Activated CD4-positive, alpha-beta T cell treated with anti-CD3 and anti-CD28 coated beads for 48 hours (primary cell): ENCODE results near the gene CUBN.
"Not testable (repeated sequence)": the region's sequence is repeated elsewhere in the genome, so short reads cannot be mapped to it uniquely, and the experiment has no call there.

Experiments
- DNase-seq: peaks from one replicate; pipeline ENCODE4 v3.0.0-alpha.2; 2020

The CUBN gene

DNA sequence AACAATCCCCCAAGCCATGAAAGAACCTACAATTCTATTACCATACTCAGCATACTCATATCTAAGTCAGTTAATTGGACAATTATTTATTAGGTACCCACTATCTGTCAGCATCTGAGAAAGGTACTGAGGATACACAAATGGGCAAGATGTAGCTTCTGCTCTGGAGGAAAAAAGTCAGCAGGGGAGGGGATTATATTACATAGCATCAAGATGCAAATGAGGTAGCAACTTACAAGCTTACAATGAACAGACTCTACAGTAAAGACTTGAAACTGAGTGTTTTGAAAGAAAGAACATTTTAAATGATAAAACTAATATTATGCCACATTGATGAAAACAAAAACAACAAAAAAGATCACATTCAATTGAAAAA, 10.8 kb upstream of the CUBN start:
- no peak for DNase-seq

DNA sequence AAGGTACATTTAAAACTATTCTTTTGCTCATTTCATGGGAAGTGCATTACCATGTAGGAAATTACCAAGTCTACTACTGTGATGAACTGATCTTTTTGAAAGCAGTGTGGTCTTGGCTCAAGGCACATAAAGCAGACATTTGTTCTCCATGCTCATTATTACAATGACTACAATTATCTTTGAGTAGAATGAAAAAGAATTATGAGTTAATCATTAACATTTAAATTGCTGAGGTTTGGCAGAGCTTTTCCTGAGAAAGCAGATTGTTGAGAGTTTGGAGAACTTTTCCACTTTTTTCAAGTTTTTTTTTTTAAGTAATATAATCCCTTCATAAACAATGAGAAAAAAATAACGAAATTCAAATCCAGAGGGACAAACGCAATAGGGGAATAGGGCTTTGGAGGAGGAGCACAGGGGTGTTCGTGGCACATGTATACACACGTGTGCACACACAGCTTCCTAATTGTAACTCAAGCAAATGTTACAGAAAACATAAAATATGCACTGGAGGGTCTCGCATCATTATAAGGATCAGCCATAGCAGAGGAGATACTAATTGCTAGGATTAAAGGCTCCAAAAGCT, 8.9 kb upstream of the CUBN start:
- DNase-seq = no peak

DNA sequence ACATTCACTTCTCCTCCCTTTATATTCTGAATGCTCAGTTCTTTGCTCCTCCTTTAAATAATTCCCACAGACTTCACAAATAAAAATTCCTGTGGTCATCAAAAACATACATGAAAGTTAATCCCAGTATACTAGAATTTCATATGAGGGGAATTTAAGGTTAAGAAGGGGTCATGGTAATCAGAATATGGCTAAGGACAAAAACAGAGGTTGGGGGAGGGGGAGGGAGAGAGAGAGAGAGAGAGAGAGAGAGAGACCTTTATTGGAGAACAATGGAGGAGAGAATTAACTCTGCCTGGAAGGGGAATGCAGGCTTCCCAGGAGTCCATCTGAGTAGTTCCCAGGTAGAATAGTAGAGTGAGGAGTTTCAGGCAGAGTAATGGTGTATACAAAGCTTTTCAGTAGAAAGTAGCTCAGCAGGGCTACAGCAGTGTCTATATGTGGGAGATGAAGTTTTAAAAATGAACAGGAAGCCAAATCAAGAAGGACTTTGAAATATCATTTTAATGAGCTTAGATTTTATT, 5.2 kb upstream of the CUBN start:
- DNase-seq = no peak

DNA sequence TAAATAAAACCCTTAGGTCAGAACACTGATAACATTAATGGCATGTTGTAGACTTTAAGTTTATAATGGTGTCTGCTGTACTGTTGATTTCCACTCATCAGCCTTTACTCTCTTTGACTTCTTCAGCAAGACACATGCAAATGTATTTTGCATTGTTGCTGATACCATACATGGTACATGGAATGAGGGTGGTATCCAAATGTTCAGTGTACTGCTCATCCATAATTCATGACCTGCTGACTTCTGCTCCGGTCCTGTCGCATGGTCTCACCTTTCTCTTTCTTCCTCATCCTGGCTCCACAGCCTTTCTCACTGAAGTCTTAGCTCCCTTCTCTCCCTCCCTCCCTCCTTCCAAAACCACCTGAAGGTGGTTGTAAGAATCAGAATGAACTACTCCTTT, 4.7 kb upstream of the CUBN start:
- no peak for DNase-seq

DNA sequence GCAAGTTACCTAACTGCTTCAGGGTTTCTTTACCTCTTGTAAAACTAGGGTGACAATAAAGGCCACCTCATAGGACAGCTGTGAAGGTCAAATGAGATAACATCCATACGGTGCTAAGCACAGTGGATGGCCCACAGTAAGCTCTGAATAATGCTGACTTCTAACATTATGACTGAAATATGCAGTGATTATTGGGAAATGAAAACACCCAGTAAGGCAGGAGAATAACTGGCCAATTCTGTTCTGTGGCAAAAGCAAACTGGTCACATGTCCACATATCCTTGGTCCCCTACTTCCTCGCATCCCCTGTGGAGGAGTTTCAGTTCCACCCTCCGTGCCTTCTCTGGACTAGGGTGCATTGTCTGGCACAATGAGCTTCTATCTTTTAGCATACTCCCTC, 1.4 kb downstream of the CUBN start:
- DNase-seq = no peak

DNA sequence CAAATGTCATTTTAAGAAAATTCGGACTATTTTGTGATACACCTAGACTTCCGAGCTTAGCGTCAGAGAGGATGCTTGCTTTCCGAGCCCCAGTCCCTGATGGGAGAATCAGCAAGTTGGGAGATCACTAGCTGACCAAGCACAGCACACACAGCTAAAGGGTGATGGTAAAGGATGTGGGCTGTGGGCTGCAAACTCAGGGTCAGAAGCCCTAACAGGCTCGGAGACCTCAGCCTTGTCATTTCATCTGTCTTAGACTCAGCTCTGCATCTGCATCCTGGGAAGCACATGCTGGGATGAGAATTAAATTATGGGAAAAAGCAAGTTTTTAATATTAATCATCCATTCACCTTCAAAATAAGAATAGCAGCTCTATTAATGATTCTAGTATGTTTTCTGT, 3.3 kb downstream of the CUBN start:
- no peak for DNase-seq

DNA sequence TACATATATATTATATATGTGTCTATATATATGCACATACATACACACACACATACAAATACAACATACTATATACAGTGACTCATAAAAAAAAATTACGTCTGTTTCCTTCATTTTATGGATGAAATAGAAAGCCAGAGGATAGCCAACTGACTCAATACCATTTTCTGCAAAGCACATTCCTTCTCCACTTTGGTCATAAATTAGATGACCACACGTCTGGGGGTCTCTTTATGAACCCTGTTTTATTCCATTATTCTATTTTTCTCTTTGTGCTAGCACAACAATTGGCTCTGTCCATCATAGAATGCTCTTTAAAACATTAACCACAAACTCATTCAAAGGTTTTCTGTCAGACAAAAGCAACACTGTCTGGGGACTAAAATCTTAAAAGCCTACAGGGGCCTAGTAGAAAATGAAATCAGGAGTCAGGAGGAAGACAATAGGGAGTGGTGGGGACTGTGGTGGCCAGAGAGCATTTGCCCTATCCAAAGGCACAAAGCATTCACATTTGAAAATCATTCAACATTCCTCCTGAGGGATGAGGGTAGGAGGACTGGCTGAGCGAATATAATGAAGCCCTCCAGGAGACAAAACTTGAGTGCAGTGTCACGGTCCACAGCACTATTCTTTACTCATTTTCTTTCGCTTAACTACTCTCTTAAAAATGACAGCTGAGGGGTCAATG, 4.3 kb downstream of the CUBN start:
- DNase-seq = no peak

DNA sequence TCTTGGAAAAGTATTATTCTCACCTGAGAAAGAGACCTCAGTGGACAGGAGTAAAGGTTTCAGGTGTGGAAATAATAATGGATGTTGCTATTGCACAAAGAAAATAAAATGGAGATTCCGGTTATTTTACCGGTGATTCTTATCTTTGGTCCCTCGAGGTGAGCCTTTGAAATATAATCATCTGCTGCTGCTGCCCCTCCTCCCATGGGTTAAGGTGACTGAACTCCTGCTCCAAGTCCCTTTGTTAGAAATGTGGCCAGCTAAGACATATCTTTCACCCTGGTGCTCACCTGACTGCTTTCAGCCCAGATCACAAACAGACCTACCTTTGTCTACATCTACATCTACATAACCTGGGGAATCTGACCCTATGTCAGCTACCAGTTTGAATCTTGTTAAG, 5.7 kb downstream of the CUBN start:
- DNase-seq = no peak

DNA sequence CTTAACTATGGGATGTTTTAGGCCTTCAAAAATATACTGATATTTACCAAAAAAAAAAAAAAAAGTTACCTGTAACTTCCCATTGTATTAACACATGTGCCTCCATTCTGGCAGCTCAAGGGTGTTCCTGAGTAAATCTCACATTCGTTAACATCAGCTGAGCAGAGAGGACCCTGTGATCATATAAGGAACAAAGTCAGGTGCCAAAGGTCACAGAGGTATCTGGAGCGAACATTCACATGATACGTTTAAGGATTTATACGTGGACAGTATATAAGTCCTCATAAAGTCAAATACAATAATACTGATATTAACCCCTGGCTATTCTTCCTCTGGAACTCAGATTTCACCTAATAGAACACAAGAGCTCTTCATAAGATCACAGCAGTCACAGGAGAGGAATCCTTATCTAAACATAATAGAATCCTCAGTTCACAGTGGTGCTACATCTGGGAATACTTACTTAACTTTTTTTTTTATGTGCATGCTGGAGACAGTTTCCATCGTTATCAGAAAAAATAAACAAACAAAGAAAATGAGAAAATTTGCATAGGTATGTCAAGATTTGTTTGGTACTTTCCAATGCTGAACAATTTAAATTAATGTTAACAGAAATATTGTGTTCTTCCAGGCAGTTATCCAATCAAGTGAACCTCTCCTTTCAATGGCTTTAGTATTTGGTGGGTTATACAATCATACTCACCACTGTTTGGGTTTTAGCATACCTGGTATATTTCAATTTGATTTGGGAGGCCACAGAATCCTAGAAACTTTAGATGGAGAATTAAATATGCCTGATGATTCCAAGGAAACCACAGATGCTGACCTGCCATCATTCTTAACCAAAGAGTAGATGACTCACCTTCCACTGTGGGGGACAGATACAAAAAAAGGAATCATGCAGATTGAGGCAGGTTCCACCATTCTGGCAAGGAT, 6.6 kb downstream of the CUBN start:
- DNase-seq = no peak

DNA sequence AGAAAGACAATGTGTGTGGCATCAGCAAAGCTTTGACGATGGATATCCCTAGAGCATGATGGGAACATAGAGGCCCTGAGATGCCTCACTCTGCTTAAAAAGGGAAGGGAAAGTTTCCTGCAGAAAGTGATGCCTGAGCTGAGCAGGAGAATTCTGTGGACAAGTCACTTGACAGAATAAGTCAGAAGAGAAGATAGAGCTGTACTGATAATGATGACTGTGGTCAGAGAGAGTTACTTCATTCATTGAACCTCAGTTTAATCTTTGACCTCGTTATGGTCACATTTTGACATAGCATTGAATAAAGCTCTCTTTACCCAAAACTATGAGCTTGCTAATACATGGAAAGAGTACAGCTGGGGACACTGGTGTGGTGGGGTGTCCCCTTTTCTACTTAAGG, 7.6 kb downstream of the CUBN start:
- DNase-seq = no peak

DNA sequence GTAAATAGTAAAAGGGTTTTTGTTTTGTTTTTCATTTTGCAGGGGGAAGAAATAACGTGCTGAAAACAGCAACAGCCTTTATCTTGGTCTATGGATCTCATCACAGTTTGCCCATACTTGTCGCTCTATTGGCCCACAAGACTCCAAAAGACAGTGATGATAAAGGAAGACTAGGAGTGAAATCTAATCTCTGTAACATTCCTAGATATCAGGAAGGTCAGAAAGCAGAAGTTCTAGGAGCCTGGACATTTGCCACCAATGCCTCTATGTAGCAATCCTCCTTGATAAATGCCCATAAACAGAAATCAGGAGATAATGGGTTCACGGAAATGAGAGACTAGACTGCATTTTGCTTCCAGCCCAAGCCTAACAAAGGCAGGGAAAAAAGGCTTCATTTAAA, 8.9 kb downstream of the CUBN start:
- DNase-seq = no peak

DNA sequence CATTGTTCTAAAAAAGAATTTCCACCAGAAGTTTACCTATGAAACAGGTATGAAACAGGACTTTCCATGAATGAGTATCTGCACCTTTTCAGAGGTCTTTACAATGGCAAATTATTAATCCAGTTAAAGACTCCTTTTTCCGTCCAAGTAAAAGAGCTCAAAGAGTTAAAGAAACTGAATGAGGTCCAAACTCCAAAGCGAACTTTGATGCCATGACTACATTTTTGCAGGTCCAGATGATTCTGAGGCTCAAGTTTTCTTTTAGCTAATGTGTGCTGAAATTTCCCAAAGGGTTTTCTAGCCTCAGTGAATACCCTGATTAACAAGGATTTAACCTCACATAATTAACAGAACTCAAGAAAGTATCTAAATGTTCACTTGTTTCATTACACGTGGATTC, 9.8 kb downstream of the CUBN start:
- DNase-seq = no peak

DNA sequence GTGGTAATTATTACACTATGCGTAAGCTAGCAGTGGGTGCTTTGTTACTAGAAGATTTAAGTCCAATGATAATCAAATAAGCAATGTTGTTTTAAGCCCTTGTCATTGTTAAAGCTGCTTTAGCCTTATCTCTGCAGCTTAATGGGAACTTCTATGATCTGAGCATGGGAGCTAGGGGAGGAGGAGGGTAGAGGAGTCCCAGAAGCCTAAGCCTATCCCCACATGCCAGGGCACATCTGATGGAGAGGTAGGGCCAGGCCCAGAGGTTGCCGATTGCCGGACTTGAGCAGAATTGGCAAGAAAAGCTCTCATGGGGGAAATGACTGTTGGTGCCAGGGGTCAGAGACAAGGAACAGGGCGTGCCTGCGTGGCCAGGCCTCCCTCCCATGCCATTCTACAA, 13.4 kb downstream of the CUBN start:
- no peak for DNase-seq

DNA sequence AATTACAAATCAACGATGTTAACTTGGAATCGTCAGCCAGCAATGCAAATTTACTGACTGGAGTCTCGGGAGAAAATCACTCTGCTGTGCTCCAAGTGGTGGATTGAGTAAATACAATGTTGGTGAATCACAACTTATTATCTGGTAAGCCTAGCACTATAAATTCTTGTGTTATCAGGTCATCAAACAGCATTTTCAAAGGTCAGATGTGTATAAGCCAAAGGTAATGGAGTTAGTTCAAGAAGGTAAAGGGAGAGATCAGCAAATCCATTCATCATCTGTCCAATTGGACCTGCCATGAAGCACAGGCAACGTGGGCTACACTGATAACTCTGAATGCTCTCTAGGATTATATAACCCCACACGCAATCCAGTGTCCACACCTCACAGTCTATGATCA, 13.9 kb downstream of the CUBN start:
- DNase-seq = no peak

DNA sequence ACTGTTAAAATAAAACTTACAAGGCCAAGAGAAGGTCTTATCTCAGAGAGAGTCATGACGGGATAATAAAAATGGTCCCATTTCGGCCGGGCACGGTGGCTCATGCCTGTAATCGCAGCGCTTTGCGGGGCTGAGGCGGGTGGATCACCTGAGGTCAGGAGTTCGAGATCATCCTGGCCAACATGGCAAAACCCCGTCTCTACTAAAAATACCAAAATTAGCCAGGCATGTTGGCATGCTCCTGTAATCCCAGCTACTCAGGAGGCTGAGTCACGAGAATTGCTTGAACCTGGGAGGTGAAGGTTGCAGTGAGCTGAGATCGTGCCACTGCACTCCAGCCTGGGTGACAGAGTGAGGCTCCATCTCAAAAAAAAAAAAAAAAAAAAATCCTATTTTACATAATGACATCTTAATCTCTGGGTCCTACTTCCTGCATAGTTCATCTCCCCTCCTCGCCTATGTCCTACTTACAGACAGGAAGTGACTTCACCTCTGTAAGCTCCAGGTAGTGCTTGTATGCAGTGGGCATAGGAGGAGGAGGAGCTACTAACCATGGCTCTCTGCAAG, 14.7 kb downstream of the CUBN start:
- DNase-seq = not testable (repeated sequence)

DNA sequence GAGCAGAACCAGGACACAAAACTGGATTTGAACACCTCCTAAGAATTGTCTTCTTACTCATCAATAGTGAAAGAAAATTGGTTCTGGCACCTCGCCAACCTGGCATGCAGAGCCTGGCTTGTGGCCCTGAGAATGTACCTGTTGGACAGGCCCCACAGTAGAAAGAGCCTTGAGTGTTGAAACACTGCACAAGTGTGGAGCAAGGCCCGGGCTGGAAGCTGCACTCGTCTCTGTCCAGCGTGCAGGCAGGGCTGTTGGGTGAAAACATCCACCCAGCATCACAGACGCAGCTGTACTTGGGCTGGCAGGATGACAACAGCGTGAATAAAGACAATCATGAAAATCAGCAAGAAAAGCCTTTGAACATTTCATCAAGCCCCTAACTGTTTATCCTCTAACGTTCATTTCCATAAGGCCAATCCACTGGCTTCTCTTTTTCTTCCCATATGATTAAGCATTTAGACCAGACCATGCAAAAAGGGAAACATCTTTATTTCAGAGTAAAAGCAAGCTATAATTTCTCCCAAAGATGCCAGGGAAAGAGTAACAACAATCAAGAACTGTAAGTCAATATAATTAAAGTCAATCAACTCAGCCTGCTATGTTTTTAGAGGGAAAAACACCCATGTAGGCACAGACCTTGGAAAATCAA, 15.6 kb downstream of the CUBN start:
- peak; percentile 31 for DNase-seq

DNA sequence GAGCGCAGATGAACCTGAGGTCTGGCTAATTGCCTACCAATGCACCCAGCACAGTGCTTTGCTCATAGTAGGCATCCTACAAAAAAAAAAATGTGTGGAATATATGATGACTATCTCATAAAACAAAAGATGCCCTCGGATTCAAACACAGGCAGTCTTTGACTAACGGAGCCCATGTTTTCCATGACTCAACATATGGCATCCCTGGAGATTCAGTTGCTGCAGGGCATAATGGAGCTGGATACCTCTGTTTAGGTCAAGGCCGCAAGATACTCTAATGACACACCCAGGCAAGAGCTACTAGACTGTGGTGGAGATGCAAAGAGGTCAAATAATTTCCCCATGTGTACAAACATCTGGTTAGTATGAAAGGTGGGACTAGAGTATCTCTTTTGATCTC, 16.3 kb downstream of the CUBN start:
- DNase-seq = no peak

DNA sequence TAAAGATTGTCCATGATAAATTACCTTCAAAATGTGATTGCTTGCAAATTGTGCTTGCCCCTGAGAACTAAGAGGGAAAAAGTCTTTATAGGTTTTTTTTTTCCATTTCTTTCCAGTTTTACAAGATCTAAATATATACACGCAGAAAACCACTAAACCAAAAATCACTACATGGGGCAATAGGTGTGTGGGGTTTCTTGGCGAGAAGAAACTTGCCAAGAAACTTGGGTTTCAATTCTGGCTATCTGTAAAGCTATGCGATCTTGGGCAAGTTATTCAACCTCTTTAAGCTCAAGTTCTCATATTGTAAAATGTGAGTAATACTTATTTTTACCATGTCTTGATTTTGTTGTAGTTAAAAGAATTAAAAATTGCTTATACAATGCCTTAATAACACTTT, 17.0 kb downstream of the CUBN start:
- no peak for DNase-seq

DNA sequence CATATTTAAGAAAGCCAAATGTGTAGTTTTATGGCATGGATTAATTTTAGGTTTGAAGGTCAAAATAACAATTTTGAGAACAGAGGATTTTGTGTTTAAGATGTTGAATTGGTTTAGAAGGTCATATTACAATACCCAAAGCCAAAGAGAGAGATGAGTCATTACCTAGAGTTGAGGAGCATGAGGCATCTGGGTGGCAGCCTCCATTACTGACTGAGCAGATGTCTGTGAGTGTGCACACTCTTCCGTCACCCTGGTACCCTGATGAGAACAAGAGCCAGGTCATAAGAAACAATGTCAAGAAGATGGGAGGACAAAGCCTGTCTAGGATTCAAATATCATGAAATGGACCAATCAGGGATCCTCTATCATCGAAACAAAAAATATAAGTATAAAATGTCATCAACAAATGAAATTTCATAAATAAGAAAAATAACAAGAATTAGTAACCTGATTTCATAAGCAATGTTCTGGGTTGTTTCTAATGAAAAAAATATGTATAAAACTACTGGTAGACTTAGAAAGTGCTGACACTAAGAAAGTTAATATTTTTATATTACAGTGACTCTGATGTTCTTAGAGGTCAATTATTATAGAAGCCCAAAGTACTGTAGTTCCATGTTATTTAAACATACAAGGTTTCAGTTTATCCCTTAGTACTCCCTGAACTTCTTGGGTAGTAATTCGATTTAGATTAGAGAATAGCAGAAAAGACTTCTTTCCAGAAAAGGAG, 20.0 kb downstream of the CUBN start:
- DNase-seq = peak; percentile 15

DNA sequence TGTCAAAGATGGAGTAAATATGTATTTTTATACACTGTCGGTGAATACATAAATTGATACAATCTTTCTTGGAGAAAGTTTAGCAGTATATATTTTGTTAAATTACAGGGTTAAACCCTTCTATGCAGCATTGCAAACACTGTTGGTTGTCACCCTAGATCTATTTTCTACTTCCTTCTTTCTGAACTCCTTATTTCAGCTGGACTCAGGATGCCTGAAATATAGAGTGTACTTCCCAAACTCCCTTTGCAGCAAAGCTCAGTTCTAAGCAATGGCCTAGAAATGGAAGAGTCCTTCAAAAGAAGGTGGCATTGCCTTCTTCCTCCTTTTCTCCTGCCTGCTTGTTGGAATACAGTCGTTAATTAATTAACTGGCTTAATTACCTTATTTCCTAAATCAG, 20.6 kb downstream of the CUBN start:
- no peak for DNase-seq

DNA sequence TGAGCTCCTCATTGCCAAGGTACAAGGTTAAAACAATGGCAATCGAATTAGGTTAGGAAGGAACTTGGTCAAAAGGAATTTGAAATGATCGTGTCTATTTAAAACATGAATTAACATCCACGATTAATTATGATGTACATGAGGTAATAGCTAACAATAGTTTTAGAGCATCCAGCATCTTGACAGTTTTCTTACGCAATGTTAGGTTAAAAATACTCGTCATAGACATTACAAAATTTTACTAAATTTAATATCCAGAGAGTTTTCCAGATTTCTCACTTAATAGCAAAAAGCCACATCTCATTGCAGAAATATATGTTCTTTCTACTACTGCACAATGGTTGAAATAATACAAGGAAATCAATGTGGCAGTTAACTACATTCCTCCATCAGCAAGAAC, 22.6 kb downstream of the CUBN start:
- DNase-seq = no peak

DNA sequence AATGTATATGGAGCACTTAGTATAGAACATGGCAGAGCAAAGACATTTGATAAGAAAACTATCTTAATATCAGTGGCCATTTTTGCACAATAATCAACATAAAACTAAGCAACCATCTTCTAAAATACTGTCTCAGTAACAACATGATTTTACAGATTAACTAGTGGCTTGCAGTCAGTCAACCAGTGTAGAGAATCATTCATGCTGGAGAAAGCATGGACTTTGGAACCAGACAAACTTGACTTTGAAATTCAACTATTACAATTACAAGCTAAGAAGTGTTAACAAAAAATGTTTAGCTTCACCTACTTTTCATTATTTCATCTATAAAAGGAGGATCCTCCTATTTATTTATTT, 27.7 kb downstream of the CUBN start:
- DNase-seq = no peak
